Activated naive CD4-positive, alpha-beta T cell treated with anti-CD3 and anti-CD28 coated beads, Interleukin-2, amount 50 U/mL, for 16 hours (primary cell): ENCODE data around the gene GUCD1.

ENCODE experiments used
- DNase-seq: peaks from one replicate; pipeline ENCODE4 v3.0.0-alpha.2; 2020

GUCD1 gene

GRCh38 chr22:24501301-24502005 is 53.5 kb downstream of the GUCD1 start:
- DNase-seq = no peak

DNA sequence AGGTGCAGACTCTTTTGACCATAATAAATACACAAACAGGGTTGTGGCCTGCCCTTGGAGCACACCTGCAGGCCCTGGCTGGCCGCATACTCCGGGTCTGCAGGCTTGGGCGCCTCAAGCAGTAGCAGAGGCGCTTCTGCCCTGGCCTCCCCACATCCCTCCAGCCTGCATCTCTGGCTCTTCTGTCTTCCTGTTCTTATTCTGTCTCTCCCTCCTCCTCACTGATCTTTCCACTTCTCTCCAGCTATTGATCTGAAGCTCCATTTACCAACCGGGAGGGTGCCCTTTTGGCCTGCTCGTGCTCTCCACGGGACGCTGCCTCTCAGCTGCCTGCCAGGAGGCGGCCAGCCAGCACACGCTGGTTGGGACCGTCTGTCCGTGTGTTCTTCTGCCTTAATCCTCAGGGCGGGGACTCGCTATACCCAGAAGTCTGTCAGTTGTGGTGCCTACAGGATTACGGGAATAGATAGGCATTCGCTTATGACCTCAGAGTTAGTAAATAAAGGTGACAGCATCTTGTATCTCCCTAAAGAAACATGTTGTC is 54.6 kb downstream of the GUCD1 start:
- DNase-seq = no peak

DNA sequence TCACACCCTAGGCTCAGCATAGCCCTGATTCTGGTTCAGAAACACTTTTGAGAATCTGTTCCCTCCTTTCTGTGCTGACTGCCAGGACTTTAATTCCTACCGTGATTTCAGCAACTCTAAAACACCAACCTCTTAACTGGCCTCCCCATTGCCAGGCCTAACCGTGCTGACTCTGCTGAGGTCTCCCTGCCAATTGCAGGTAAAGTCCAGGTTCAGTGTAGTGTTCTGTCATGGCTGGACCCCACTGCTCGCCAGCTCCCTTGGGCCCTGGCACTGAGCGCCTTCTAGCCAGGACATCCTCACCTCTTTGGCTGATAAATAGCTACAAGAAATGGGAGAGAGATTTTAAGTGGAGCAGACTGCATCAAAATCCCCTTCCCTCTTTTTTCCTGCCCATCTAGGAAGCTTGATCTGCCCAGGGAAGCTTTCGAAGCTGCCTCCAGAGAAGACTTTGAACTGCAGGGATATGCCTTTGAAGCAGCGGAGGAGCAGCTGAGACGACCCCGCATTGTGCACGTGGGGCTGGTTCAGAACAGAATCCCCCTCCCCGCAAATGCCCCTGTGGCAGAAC is 55.1 kb downstream of the GUCD1 start:
- DNase-seq = no peak

DNA sequence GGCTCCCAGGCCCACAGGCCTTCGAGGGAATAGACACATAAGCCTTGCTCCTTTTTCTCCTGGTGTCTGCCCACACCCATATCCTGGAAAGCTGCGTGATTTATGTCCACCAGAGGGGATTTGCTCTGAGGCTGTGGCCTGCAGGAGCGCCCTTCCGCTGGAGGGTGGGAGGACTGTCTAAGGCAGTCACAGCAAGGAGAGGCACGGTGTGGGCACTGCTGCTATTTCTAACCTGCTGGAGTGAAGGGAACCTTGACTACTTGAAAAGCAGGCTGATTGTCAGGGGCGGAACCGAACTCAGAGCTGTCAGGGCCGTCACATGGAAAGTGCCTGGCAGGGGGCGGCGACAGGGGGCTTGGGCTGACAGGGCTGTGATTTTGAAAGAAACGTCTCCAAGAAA is 56.1 kb downstream of the GUCD1 start:
- DNase-seq = no peak

DNA sequence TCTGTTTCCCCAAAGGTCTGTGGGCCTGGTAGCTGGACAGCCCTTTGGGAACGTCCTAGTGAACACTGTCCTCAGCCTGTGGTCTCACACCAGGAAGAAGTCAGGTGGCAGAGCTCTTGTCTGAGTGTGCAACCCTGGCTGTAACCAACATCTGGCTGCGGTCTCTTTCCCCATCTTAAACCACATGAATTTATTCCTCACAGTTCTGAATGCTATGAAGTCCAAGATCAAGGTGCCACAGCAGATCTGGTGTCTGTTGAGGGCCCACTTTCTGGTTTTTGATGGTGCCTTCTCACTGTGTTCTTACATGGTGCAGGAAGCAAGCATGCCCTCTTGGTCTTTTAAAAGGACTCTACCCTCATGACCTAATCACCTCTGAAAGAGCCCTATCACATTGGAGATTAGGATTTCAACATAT is 57.1 kb downstream of the GUCD1 start:
- DNase-seq = no peak

DNA sequence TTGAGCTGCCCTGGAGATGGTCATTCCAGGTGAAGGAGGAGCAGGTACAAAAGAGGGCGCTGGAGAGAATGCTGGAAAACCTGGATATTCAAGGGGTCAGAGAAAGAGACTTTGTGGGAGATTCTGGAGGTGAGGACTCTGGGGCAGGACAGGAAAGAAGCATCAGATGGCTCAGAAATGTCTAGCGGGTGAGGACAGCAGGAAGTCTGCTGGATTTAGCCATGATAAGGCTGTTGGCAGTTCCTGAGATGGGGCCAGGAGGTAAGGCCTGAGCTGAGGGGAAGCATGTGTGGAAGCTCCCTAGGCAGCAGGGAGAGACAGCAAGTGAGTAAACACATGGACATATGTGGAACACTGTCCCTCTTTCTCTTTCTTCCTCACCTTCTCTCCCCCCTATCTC is 58.3 kb downstream of the GUCD1 start:
- no peak for DNase-seq

DNA sequence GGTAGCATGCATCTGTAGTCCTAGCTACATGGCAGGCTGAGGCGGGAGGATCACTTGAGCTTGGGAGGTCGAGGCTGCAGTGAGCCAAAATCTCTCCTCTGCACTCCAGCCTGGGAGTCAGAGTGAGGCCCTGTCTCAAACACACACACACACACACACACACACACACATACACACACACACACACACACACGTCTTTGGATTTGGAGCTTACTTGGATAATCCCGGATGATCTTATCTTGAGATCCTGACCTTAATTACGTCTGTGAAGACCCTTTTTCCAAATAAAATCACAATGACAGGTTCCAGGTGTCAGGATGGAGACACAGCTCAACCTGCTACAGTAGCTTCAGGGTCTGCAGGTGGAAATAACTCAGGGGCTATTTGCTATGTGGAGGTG is 58.7 kb downstream of the GUCD1 start:
- no peak for DNase-seq

DNA sequence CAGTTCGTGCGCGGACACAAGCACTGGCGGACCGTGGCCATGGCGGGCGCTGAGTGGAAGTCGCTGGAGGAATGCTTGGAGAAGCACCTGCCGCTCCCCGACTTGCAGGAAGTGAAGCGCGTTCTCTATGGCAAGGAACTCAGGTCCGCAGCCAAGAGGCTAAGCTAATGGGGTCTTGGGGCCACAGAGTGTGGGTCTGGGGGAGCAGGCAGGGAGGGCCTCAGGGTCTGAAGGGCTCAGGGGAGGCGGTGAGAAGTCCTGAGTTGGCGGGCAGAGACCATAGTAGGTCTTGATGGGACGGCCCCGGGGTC is 59.6 kb downstream of the GUCD1 start:
- no peak for DNase-seq

- no peak for DNase-seq
Measured at GRCh38 chr22:24494528-24495364, 60.2 kb downstream of the GUCD1 start, which contains the start of gene UPB1. TSS of gene UPB1 (plus strand) at chr22:24495332. CDS start at chr22:24495404, 72 bp downstream.

- DNase-seq = no peak
Measured at GRCh38 chr22:24494167-24494527, 60.8 kb downstream of the GUCD1 start.

- no peak for DNase-seq
Measured at GRCh38 chr22:24492391-24492790, 62.5 kb downstream of the GUCD1 start.
